GM18505 (cell line): ENCODE data around the gene APLNR.

Experiments used
- ATAC-seq: cut with Tn5 transposase; IDR thresholded peaks from one replicate; pipeline ENCODE4 v1.9.1; 2021; ENCODE audit not compliant: unreplicated experiment
- POLR2A ChIP-seq: IDR thresholded peaks from 4 replicates; pipeline ENCODE4 v1.6.1; 2011; ENCODE audit warnings: borderline replicate concordance; ENCODE audit not compliant: insufficient read depth, insufficient read length; ENCODE audit errors: extremely low read depth

Gene APLNR

GRCh38 chr11:57197762-57198161 lies 39.3 kb downstream of the APLNR start:
- ATAC-seq: no peak

GRCh38 chr11:57196596-57196995 lies 40.5 kb downstream of the APLNR start:
- no peak for ATAC-seq
- no peak for TF ChIP-seq POLR2A

More at GRCh38 chr11:57197762-57198161, 39.3 kb downstream of the APLNR start:
- TF ChIP-seq POLR2A: no peak

GRCh38 chr11:57192316-57192715 lies 44.7 kb downstream of the APLNR start:
- ATAC-seq: no peak

GRCh38 chr11:57191311-57192219 lies 45.5 kb downstream of the APLNR start:
- no peak for TF ChIP-seq POLR2A
- ATAC-seq: no peak

More at GRCh38 chr11:57192316-57192715, 44.7 kb downstream of the APLNR start:
- no peak for TF ChIP-seq POLR2A

- TF ChIP-seq POLR2A: no peak
- no peak for ATAC-seq
Measured at GRCh38 chr11:57190548-57190947, 46.5 kb downstream of the APLNR start.
